ENCODE measurements around the gene ZNF672. TPM values are rescaled to one million over a fixed set of nuclear protein-coding genes. Genes with fewer than 3 reads are reported as not detected.

ZNF672 gene
- total RNA-seq, 1 donor from 2014 or later: 39.8 TPM

- H3K36me3 ChIP-seq: peaks cover 69% of the 10 kb centered on the region
- intact Hi-C loops (cut with DNase I): no loop called here
- no peak for ATAC-seq
- TF ChIP-seq CTCF (IDR thresholded peaks at IDR 0.05): no peak
- DNase-seq: no peak
- peaks cover 69% of the 10 kb centered on the region for H3K4me1 ChIP-seq
- H3K4me3 ChIP-seq: no peak overlapping the region
- no peak overlapping the region for H3K27ac ChIP-seq
- H3K9me3 ChIP-seq: no peaks in the 10 kb centered on the region
- no peaks in the 10 kb centered on the region for H3K27me3 ChIP-seq (ENCODE audit: low read depth)
These were observed 17.9 kb upstream of the ZNF672 start for GRCh38 chr1:248820041-248820585.

- no peak for DNase-seq
- no peak for TF ChIP-seq CTCF (IDR thresholded peaks at IDR 0.05)
- H3K27ac ChIP-seq: no peak overlapping the region
These were observed 16.9 kb upstream of the ZNF672 start for GRCh38 chr1:248821101-248821500.

GRCh38 chr1:248821641-248822040, 16.4 kb upstream of the ZNF672 start:
- no peak for DNase-seq
- Histone ChIP-seq H3K9me3 (no peaks in the 10 kb centered on the region), H3K27ac (peak overlapping the region; percentile 24), H3K27me3 (ENCODE audit: low read depth) (no peaks in the 10 kb centered on the region), H3K36me3 (peaks cover 54% of the 10 kb centered on the region), H3K4me1 (peaks cover 65% of the 10 kb centered on the region), H3K4me3 (no peak overlapping the region)
- ATAC-seq: no peak
- TF ChIP-seq CTCF (IDR thresholded peaks at IDR 0.05): no peak
- intact Hi-C loops (cut with DNase I): no loop called here

More at GRCh38 chr1:248821101-248821500, 16.9 kb upstream of the ZNF672 start:
- no peak overlapping the region for H3K4me3 ChIP-seq
- peaks cover 70% of the 10 kb centered on the region for H3K4me1 ChIP-seq
- intact Hi-C loops (cut with DNase I): no loop called here
- peaks cover 59% of the 10 kb centered on the region for H3K36me3 ChIP-seq
- H3K9me3 ChIP-seq: no peaks in the 10 kb centered on the region
- no peaks in the 10 kb centered on the region for H3K27me3 ChIP-seq (ENCODE audit: low read depth)
- ATAC-seq: no peak

GRCh38 chr1:248822148-248823032, 15.6 kb upstream of the ZNF672 start:
- H3K27ac ChIP-seq: peak overlapping the region; percentile 24
- H3K36me3 ChIP-seq: peaks cover 46% of the 10 kb centered on the region
- H3K9me3 ChIP-seq: no peaks in the 10 kb centered on the region
- no peaks in the 10 kb centered on the region for H3K27me3 ChIP-seq (ENCODE audit: low read depth)
- TF ChIP-seq CTCF (IDR thresholded peaks at IDR 0.05): no peak
- no peak for DNase-seq
- H3K4me1 ChIP-seq: peaks cover 69% of the 10 kb centered on the region
- H3K4me3 ChIP-seq: peak overlapping the region; percentile 14
- intact Hi-C loops (cut with DNase I): no loop called here
- ATAC-seq: no peak

- Histone ChIP-seq H3K36me3 (peaks cover 42% of the 10 kb centered on the region), H3K4me1 (peaks cover 68% of the 10 kb centered on the region), H3K4me3 (peak overlapping the region; percentile 13), H3K9me3 (no peaks in the 10 kb centered on the region), H3K27ac (no peak overlapping the region), H3K27me3 (ENCODE audit: low read depth) (no peaks in the 10 kb centered on the region)
- no peak for ATAC-seq
- intact Hi-C loops (cut with DNase I): no loop called here
- no peak for DNase-seq
- TF ChIP-seq CTCF (IDR thresholded peaks at IDR 0.05): no peak
These were observed 14.5 kb upstream of the ZNF672 start for GRCh38 chr1:248823517-248824001.
